Neural crest cell (in vitro differentiated cells): ENCODE measurements around the gene GATA5. TPM values are rescaled to one million over a fixed set of nuclear protein-coding genes. Genes with fewer than 3 reads are reported as not detected.
A peak's percentile ranks its signal among the peaks of the same experiment; 100 is the strongest.

Source experiments
- DNase-seq: peaks from one replicate; pipeline ENCODE4 v3.0.0; 2021; ENCODE audit warnings: low read depth, mixed read lengths, low spot score
- H3K27ac Mint-ChIP-seq: one replicate; pipeline ENCODE4 v1.8.0; 2021; ENCODE audit warnings: mild to moderate bottlenecking, mixed read lengths; ENCODE audit not compliant: unreplicated experiment
- H3K27me3 Mint-ChIP-seq: 2 replicates; pipeline ENCODE4 v1.8.0; 2021; ENCODE audit warnings: low read depth, mild to moderate bottlenecking, mixed read lengths
- H3K36me3 Mint-ChIP-seq: 2 replicates; pipeline ENCODE4 v1.8.0; 2021; ENCODE audit warnings: low read depth, mild to moderate bottlenecking, mixed read lengths
- H3K4me1 Mint-ChIP-seq: 2 replicates; pipeline ENCODE4 v1.8.0; 2021; ENCODE audit warnings: mixed read lengths
- H3K4me3 Mint-ChIP-seq: one replicate; pipeline ENCODE4 v1.8.0; 2021; ENCODE audit warnings: mild to moderate bottlenecking, mixed read lengths
- H3K9me3 Mint-ChIP-seq: 2 replicates; pipeline ENCODE4 v1.8.0; 2021; ENCODE audit warnings: mixed read lengths
- CTCF ChIP-seq: fragments of 200-600 bp; sonication (generic); conservative IDR thresholded peaks from 2 replicates; pipeline ENCODE4 v1.5.0; 2021; ENCODE audit warnings: antibody characterized with exemption, mild to moderate bottlenecking
- total RNA-seq: library from RNA; stranded (reverse); gene quantifications from 2 replicates; pipeline ENCODE4 v1.2.1, GENCODE V29; 2021

The GATA5 gene
- total RNA-seq, 1 donor from 2014 or later, result not detected

- TF ChIP-seq CTCF, result peak; percentile 81
- Mint-ChIP-seq H3K9me3 (peaks cover 8% of the 10 kb centered on the region), H3K36me3 (no peaks in the 10 kb centered on the region), H3K4me3 (no peak overlapping the region), H3K27ac (no peak overlapping the region), H3K27me3 (peaks cover 7% of the 10 kb centered on the region), H3K4me1 (peaks cover 5% of the 10 kb centered on the region)
- peak; percentile 91 for DNase-seq
Measured at GRCh38 chr20:62500237-62500864, 24.6 kb upstream of the GATA5 start.

- Mint-ChIP-seq H3K27me3 (peaks cover 7% of the 10 kb centered on the region), H3K36me3 (no peaks in the 10 kb centered on the region), H3K27ac (no peak overlapping the region), H3K9me3 (peaks cover 8% of the 10 kb centered on the region), H3K4me3 (no peak overlapping the region), H3K4me1 (peaks cover 5% of the 10 kb centered on the region)
- no peak for TF ChIP-seq CTCF
- DNase-seq, result no peak
Measured at GRCh38 chr20:62499758-62500236, 24.0 kb upstream of the GATA5 start.

- Mint-ChIP-seq H3K4me3 (no peak overlapping the region), H3K27ac (no peak overlapping the region), H3K4me1 (peaks cover 8% of the 10 kb centered on the region), H3K27me3 (peaks cover 7% of the 10 kb centered on the region), H3K36me3 (no peaks in the 10 kb centered on the region), H3K9me3 (no peaks in the 10 kb centered on the region)
- TF ChIP-seq CTCF, result no peak
- DNase-seq, result no peak
Measured at GRCh38 chr20:62498874-62499273, 23.1 kb upstream of the GATA5 start.

GRCh38 chr20:62496568-62497218, 20.9 kb upstream of the GATA5 start:
- Mint-ChIP-seq H3K36me3 (no peaks in the 10 kb centered on the region), H3K4me1 (peaks cover 8% of the 10 kb centered on the region), H3K27ac (no peak overlapping the region), H3K9me3 (no peaks in the 10 kb centered on the region), H3K4me3 (no peak overlapping the region), H3K27me3 (peaks cover 7% of the 10 kb centered on the region)
- DNase-seq, result peak; percentile 49
- peak; percentile 81 for TF ChIP-seq CTCF

- TF ChIP-seq CTCF, result no peak
- Mint-ChIP-seq H3K4me3 (no peak overlapping the region), H3K9me3 (no peaks in the 10 kb centered on the region), H3K4me1 (peaks cover 8% of the 10 kb centered on the region), H3K27me3 (peaks cover 7% of the 10 kb centered on the region), H3K36me3 (no peaks in the 10 kb centered on the region), H3K27ac (no peak overlapping the region)
- no peak for DNase-seq
Measured at GRCh38 chr20:62495749-62496567, 20.2 kb upstream of the GATA5 start.
